PC-3 (cell line): ENCODE data around the gene RPS6KA2.

Experiments used
- CTCF ChIP-seq: fragments of 300-600 bp; sonication (generic); conservative IDR thresholded peaks from 2 replicates; pipeline ENCODE4 v1.5.1; 2017; ENCODE audit warnings: antibody characterized with exemption, low read depth, mild to moderate bottlenecking, low read length
- EZH2 ChIP-seq: fragments of 300-600 bp; sonication (generic); IDR thresholded peaks from one replicate; pipeline ENCODE4 v1.6.1; 2017; ENCODE audit warnings: antibody characterized with exemption, mild to moderate bottlenecking, low read length; ENCODE audit not compliant: unreplicated experiment
- EZH2phosphoT487 ChIP-seq: fragments of 300-600 bp; sonication (generic); IDR thresholded peaks from 2 replicates; pipeline ENCODE4 v1.6.1; 2018; ENCODE audit warnings: mild to moderate bottlenecking, antibody characterized with exemption, low read length, borderline replicate concordance

GRCh38 chr6:166459272-166459671 is 167.8 kb downstream of the RPS6KA2 start:
- TF ChIP-seq CTCF (no peak), EZH2 (no peak), EZH2phosphoT487 (no peak)
